ENCODE measurements around the gene UNK. TPM values are rescaled to one million over a fixed set of nuclear protein-coding genes. Genes with fewer than 3 reads are reported as not detected.

The UNK gene
- total and polyA plus RNA-seq, 2 donors (not counting 1 experiment from before 2014, with no cell fraction given): 15.0 to 15.2 TPM

- no peaks in the 10 kb centered on the region for H3K36me3 ChIP-seq (ENCODE audit: control insufficient read depth, insufficient read depth, low read length)
- H3K4me3 ChIP-seq (replicated peaks in 1 of 4; ENCODE audit: control extremely low read depth in 1 of 4, insufficient read depth in 1 of 4, low read depth in 3 of 4, low read length in 4 of 4): no peak overlapping the region
- no peaks in the 10 kb centered on the region for H3K4me1 ChIP-seq (ENCODE audit: control insufficient read depth, extremely low read depth, insufficient read depth, low read length)
- no peaks in the 10 kb centered on the region for H3K9me3 ChIP-seq (ENCODE audit: control insufficient read depth, insufficient read depth, low read depth, low read length)
- H2AFZ ChIP-seq (ENCODE audit: low read length): no peak overlapping the region
- no peak for TF ChIP-seq EZH2 (IDR thresholded peaks at IDR 0.05; ENCODE audit: low read length, missing control alignments)
- TF ChIP-seq, protein P1, sequence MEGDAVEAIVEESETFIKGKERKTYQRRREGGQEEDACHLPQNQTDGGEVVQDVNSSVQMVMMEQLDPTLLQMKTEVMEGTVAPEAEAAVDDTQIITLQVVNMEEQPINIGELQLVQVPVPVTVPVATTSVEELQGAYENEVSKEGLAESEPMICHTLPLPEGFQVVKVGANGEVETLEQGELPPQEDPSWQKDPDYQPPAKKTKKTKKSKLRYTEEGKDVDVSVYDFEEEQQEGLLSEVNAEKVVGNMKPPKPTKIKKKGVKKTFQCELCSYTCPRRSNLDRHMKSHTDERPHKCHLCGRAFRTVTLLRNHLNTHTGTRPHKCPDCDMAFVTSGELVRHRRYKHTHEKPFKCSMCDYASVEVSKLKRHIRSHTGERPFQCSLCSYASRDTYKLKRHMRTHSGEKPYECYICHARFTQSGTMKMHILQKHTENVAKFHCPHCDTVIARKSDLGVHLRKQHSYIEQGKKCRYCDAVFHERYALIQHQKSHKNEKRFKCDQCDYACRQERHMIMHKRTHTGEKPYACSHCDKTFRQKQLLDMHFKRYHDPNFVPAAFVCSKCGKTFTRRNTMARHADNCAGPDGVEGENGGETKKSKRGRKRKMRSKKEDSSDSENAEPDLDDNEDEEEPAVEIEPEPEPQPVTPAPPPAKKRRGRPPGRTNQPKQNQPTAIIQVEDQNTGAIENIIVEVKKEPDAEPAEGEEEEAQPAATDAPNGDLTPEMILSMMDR (conservative IDR thresholded peaks at IDR 0.05 in 1 of 2, IDR thresholded peaks at IDR 0.05 in 1 of 2; ENCODE audit: low read depth in 1 of 2, low read length in 2 of 2): no peak
- DNase-seq (ENCODE audit: low read depth in 2 of 2): no peak
- no peak overlapping the region for H3K4me2 ChIP-seq (ENCODE audit: extremely low read depth, insufficient read depth, low read length)
- no peaks in the 10 kb centered on the region for H4K20me1 ChIP-seq (ENCODE audit: control insufficient read depth, extremely low read depth, insufficient read depth, low read length)
- H3K27ac ChIP-seq (ENCODE audit: insufficient read depth, low read length): no peak overlapping the region
- H3K9ac ChIP-seq (ENCODE audit: insufficient read depth, low read length): no peak overlapping the region
- H3K27me3 ChIP-seq (ENCODE audit: control insufficient read depth, insufficient read depth, low read length): no peaks in the 10 kb centered on the region
- H3K79me2 ChIP-seq (ENCODE audit: control insufficient read depth, insufficient read depth, low read length): no peaks in the 10 kb centered on the region
Observed at GRCh38 chr17:75738218-75738802, 46.3 kb upstream of the UNK start.

GRCh38 chr17:75739174-75739573 is 45.4 kb upstream of the UNK start:
- Histone ChIP-seq H4K20me1 (ENCODE audit: control insufficient read depth, extremely low read depth, insufficient read depth, low read length) (no peaks in the 10 kb centered on the region), H3K79me2 (ENCODE audit: control insufficient read depth, insufficient read depth, low read length) (no peaks in the 10 kb centered on the region), H3K36me3 (ENCODE audit: control insufficient read depth, insufficient read depth, low read length) (no peaks in the 10 kb centered on the region), H3K27me3 (ENCODE audit: control insufficient read depth, insufficient read depth, low read length) (no peaks in the 10 kb centered on the region), H3K27ac (ENCODE audit: insufficient read depth, low read length) (no peak overlapping the region), H2AFZ (ENCODE audit: low read length) (no peak overlapping the region), H3K9ac (ENCODE audit: insufficient read depth, low read length) (no peak overlapping the region), H3K9me3 (ENCODE audit: control insufficient read depth, insufficient read depth, low read depth, low read length) (no peaks in the 10 kb centered on the region), H3K4me3 (replicated peaks in 1 of 4; ENCODE audit: control extremely low read depth in 1 of 4, insufficient read depth in 1 of 4, low read depth in 3 of 4, low read length in 4 of 4) (no peak overlapping the region), H3K4me1 (ENCODE audit: control insufficient read depth, extremely low read depth, insufficient read depth, low read length) (no peaks in the 10 kb centered on the region), H3K4me2 (ENCODE audit: extremely low read depth, insufficient read depth, low read length) (no peak overlapping the region)
- DNase-seq (ENCODE audit: low read depth in 2 of 2): no peak
- TF ChIP-seq EZH2 (IDR thresholded peaks at IDR 0.05; ENCODE audit: low read length, missing control alignments): no peak

DNA sequence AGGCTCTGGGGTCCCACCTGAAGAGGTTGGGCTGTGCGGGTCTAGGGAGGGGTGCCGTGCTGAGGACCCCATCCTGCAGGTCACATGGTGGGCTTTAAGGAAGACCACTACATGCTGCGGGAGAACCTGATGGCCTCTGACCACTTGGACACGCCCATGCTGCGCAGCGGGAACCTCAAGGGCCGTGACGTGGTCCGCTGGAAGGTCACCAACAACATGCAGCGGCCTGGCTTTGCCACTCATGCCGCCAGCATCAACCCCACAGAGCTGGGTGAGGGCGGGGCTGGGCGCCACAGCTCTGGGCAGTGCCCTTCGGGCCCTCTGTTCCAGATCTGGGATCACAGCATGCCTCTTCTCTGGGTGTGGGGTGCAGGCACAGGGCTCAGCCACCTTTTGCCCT is 44.8 kb upstream of the UNK start:
- Histone ChIP-seq H2AFZ (ENCODE audit: low read length) (no peak overlapping the region), H4K20me1 (ENCODE audit: control insufficient read depth, extremely low read depth, insufficient read depth, low read length) (no peaks in the 10 kb centered on the region), H3K27ac (ENCODE audit: insufficient read depth, low read length) (no peak overlapping the region), H3K4me2 (ENCODE audit: extremely low read depth, insufficient read depth, low read length) (no peak overlapping the region), H3K27me3 (ENCODE audit: control insufficient read depth, insufficient read depth, low read length) (no peaks in the 10 kb centered on the region), H3K4me3 (replicated peaks in 1 of 4; ENCODE audit: control extremely low read depth in 1 of 4, insufficient read depth in 1 of 4, low read depth in 3 of 4, low read length in 4 of 4) (no peak overlapping the region), H3K9me3 (ENCODE audit: control insufficient read depth, insufficient read depth, low read depth, low read length) (no peaks in the 10 kb centered on the region), H3K79me2 (ENCODE audit: control insufficient read depth, insufficient read depth, low read length) (no peaks in the 10 kb centered on the region), H3K9ac (ENCODE audit: insufficient read depth, low read length) (no peak overlapping the region), H3K36me3 (ENCODE audit: control insufficient read depth, insufficient read depth, low read length) (no peaks in the 10 kb centered on the region), H3K4me1 (ENCODE audit: control insufficient read depth, extremely low read depth, insufficient read depth, low read length) (no peaks in the 10 kb centered on the region)
- DNase-seq (ENCODE audit: low read depth in 2 of 2): no peak
- TF ChIP-seq EZH2 (IDR thresholded peaks at IDR 0.05; ENCODE audit: low read length, missing control alignments): no peak
- TF ChIP-seq, protein P1 (conservative IDR thresholded peaks at IDR 0.05 in 1 of 2, IDR thresholded peaks at IDR 0.05 in 1 of 2; ENCODE audit: low read depth in 1 of 2, low read length in 2 of 2): no peak
